K562 (cell line): ENCODE measurements around the gene PTPN7. TPM values are rescaled to one million over a fixed set of nuclear protein-coding genes. Genes with fewer than 3 reads are reported as not detected.

Source experiments
- NR3C1 ChIP-seq: sonication (generic); formaldehyde crosslinking; IDR thresholded peaks from 2 replicates; pipeline ENCODE4 v1.8.1; 2022; ENCODE audit warnings: missing genetic modification reagents
- POLR3A ChIP-seq: IDR thresholded peaks from 2 replicates; pipeline ENCODE4 v1.6.1; 2011; ENCODE audit warnings: borderline replicate concordance, mild to moderate bottlenecking, moderate library complexity; ENCODE audit not compliant: insufficient read length, insufficient read depth; ENCODE audit errors: extremely low read depth
- PTRF ChIP-seq: fragments of 450-650 bp; IDR thresholded peaks from 2 replicates; pipeline ENCODE4 v1.6.1; 2016; ENCODE audit warnings: mild to moderate bottlenecking, missing genetic modification characterization, missing compliant biosample characterization
- SAP30 ChIP-seq: fragments of 200-600 bp; sonication (generic); IDR thresholded peaks from 2 replicates; pipeline ENCODE4 v1.6.1; 2012; ENCODE audit warnings: borderline replicate concordance, low read depth, mild to moderate bottlenecking, moderate library complexity, low read length, control low read depth, inconsistent platforms; ENCODE audit not compliant: insufficient read depth, poor library complexity, severe bottlenecking
- TCF7L2 ChIP-seq: fragments of 150-350 bp; IDR thresholded peaks from 2 replicates; pipeline ENCODE4 v1.6.1; 2016; ENCODE audit warnings: low read depth, mild to moderate bottlenecking, low read length, moderate library complexity
- ZNF12 ChIP-seq: sonication (generic); formaldehyde crosslinking; IDR thresholded peaks from 2 replicates; pipeline ENCODE4 v1.4.0; 2020; ENCODE audit warnings: mild to moderate bottlenecking, missing genetic modification reagents
- polyA plus RNA-seq, 8 experiments: library from polyadenylated mRNA; depleted of rRNA in 4 of 8; stranded (reverse) in 5 of 8; unstranded in 3 of 8; fragments of >200 nt; fragmentation: Nextera tagmentation in 2 of 8; fragmentation: Illumina TruSeq in 1 of 8; extraction: Ambion mirVana in 2 of 8; extraction: Trizol in 1 of 8; gene quantifications; 2 replicates each; pipeline versions ENCODE4 v1.2.1 to v1.2.3, GENCODE V29; 2011 to 2014; ENCODE audit warnings: inconsistent platforms in 1 of 8, missing spikeins in 1 of 8
- total RNA-seq, 7 experiments: library from RNA; depleted of rRNA in 6 of 7; stranded (reverse); fragments of >200 nt in 6 of 7; fragmentation: Illumina TruSeq in 2 of 7; extraction: Trizol in 2 of 7; gene quantifications; 2 replicates each; pipeline versions ENCODE4 v1.2.1 to v1.2.3, GENCODE V29; 2011 to 2021; ENCODE audit warnings: low replicate concordance in 1 of 7
- TF ChIP-seq, protein P1 (sequence below): fragments of 250-450 bp; sonication (Bioruptor Pico); IDR thresholded peaks from 2 replicates; pipeline ENCODE4 v1.5.0; 2020; ENCODE audit warnings: mild to moderate bottlenecking, borderline replicate concordance
- TF ChIP-seq, protein P2 (sequence below): sonication (generic); formaldehyde crosslinking; IDR thresholded peaks from 2 replicates; pipeline ENCODE4 v1.8.1; 2023; ENCODE audit warnings: mild to moderate bottlenecking, missing genetic modification reagents
- TF ChIP-seq, protein P3 (sequence below): fragments of 450-650 bp; IDR thresholded peaks from 2 replicates; pipeline ENCODE4 v1.6.1; 2016
- TF ChIP-seq, protein P4 (sequence below): IDR thresholded peaks from 2 replicates; pipeline ENCODE4 v1.6.1; 2014; ENCODE audit warnings: antibody characterized with exemption
- TF ChIP-seq, protein P5 (sequence below): fragments of 150-350 bp; IDR thresholded peaks from 2 replicates; pipeline ENCODE4 v1.6.1; 2014; ENCODE audit warnings: low read depth, mild to moderate bottlenecking, low read length, borderline replicate concordance
- TF ChIP-seq, protein P6 (sequence below): sonication (generic); formaldehyde crosslinking; IDR thresholded peaks from 2 replicates; pipeline ENCODE4 v1.8.0; 2023; ENCODE audit warnings: mild to moderate bottlenecking, missing genetic modification reagents

The PTPN7 gene
- total and polyA plus RNA-seq, 9 of the 15 experiments (the other 6 are each of a cell fraction or from before 2014, with no cell fraction given): 18.7 to 144 (median 120) TPM

DNA sequence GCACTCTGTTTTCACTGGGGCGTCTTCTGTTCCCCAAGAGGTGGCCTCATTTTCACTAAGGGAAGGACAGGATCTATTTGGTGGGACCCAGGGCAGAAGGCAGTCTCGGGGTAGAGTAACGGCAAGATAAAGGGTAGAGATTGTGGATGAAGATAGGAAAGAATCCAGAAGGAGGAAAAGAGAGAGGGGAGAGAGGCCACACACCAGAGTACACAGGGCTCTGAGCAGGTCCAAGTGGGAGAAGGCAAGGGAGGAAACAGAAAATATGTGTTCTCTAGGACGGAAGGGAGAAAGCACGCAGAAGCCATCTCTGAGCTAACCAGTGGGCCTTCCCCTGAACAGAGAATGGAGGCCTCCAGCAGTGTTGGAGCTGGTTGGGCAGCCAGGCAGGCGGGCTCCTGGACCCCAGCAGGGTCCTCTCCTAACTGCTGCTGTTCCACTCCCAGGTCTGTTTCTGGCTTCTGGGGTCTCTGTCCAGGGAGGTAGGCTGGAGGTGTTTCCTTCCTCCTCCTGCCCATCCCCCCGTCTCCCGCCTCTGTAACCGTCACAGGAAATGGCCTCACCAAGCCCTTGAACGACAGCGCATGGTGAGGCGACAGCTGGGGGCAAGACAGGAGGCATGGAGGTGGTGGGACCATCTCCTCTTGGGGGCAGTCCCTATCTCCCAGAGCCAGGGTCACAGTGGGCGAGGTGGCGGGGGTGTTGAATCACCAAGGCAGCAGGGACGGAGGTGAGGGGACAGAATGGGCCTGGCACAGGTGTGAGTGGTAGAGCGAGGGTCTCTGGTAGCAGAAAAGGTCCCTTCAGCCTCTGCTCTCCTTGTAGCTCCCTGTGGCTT, 649 bp downstream of the PTPN7 start (continued):
- TF ChIP-seq, protein P1, sequence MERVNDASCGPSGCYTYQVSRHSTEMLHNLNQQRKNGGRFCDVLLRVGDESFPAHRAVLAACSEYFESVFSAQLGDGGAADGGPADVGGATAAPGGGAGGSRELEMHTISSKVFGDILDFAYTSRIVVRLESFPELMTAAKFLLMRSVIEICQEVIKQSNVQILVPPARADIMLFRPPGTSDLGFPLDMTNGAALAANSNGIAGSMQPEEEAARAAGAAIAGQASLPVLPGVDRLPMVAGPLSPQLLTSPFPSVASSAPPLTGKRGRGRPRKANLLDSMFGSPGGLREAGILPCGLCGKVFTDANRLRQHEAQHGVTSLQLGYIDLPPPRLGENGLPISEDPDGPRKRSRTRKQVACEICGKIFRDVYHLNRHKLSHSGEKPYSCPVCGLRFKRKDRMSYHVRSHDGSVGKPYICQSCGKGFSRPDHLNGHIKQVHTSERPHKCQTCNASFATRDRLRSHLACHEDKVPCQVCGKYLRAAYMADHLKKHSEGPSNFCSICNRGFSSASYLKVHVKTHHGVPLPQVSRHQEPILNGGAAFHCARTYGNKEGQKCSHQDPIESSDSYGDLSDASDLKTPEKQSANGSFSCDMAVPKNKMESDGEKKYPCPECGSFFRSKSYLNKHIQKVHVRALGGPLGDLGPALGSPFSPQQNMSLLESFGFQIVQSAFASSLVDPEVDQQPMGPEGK (CRISPR knock-in tag): peak; percentile 16; the same call in 1 of the 2 replicates
- TF ChIP-seq, protein P2, sequence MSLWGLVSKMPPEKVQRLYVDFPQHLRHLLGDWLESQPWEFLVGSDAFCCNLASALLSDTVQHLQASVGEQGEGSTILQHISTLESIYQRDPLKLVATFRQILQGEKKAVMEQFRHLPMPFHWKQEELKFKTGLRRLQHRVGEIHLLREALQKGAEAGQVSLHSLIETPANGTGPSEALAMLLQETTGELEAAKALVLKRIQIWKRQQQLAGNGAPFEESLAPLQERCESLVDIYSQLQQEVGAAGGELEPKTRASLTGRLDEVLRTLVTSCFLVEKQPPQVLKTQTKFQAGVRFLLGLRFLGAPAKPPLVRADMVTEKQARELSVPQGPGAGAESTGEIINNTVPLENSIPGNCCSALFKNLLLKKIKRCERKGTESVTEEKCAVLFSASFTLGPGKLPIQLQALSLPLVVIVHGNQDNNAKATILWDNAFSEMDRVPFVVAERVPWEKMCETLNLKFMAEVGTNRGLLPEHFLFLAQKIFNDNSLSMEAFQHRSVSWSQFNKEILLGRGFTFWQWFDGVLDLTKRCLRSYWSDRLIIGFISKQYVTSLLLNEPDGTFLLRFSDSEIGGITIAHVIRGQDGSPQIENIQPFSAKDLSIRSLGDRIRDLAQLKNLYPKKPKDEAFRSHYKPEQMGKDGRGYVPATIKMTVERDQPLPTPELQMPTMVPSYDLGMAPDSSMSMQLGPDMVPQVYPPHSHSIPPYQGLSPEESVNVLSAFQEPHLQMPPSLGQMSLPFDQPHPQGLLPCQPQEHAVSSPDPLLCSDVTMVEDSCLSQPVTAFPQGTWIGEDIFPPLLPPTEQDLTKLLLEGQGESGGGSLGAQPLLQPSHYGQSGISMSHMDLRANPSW: no peak
- TF ChIP-seq, protein P3, sequence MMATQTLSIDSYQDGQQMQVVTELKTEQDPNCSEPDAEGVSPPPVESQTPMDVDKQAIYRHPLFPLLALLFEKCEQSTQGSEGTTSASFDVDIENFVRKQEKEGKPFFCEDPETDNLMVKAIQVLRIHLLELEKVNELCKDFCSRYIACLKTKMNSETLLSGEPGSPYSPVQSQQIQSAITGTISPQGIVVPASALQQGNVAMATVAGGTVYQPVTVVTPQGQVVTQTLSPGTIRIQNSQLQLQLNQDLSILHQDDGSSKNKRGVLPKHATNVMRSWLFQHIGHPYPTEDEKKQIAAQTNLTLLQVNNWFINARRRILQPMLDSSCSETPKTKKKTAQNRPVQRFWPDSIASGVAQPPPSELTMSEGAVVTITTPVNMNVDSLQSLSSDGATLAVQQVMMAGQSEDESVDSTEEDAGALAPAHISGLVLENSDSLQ: peak; percentile 77
- TF ChIP-seq, protein P4, sequence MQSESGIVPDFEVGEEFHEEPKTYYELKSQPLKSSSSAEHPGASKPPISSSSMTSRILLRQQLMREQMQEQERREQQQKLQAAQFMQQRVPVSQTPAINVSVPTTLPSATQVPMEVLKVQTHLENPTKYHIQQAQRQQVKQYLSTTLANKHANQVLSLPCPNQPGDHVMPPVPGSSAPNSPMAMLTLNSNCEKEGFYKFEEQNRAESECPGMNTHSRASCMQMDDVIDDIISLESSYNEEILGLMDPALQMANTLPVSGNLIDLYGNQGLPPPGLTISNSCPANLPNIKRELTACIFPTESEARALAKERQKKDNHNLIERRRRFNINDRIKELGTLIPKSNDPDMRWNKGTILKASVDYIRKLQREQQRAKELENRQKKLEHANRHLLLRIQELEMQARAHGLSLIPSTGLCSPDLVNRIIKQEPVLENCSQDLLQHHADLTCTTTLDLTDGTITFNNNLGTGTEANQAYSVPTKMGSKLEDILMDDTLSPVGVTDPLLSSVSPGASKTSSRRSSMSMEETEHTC: no peak
- TF ChIP-seq POLR3A: no peak
- no peak for TF ChIP-seq TCF7L2
- no peak for TF ChIP-seq ZNF12
- TF ChIP-seq, protein P5, sequence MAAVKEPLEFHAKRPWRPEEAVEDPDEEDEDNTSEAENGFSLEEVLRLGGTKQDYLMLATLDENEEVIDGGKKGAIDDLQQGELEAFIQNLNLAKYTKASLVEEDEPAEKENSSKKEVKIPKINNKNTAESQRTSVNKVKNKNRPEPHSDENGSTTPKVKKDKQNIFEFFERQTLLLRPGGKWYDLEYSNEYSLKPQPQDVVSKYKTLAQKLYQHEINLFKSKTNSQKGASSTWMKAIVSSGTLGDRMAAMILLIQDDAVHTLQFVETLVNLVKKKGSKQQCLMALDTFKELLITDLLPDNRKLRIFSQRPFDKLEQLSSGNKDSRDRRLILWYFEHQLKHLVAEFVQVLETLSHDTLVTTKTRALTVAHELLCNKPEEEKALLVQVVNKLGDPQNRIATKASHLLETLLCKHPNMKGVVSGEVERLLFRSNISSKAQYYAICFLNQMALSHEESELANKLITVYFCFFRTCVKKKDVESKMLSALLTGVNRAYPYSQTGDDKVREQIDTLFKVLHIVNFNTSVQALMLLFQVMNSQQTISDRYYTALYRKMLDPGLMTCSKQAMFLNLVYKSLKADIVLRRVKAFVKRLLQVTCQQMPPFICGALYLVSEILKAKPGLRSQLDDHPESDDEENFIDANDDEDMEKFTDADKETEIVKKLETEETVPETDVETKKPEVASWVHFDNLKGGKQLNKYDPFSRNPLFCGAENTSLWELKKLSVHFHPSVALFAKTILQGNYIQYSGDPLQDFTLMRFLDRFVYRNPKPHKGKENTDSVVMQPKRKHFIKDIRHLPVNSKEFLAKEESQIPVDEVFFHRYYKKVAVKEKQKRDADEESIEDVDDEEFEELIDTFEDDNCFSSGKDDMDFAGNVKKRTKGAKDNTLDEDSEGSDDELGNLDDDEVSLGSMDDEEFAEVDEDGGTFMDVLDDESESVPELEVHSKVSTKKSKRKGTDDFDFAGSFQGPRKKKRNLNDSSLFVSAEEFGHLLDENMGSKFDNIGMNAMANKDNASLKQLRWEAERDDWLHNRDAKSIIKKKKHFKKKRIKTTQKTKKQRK: no peak
- TF ChIP-seq, protein P6, sequence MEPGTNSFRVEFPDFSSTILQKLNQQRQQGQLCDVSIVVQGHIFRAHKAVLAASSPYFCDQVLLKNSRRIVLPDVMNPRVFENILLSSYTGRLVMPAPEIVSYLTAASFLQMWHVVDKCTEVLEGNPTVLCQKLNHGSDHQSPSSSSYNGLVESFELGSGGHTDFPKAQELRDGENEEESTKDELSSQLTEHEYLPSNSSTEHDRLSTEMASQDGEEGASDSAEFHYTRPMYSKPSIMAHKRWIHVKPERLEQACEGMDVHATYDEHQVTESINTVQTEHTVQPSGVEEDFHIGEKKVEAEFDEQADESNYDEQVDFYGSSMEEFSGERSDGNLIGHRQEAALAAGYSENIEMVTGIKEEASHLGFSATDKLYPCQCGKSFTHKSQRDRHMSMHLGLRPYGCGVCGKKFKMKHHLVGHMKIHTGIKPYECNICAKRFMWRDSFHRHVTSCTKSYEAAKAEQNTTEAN: no peak
- TF ChIP-seq PTRF (tag): peak; percentile 35; the same call in 1 of the 2 replicates
- TF ChIP-seq SAP30: peak; percentile 26
- TF ChIP-seq NR3C1 (CRISPR knock-in tag): peak; percentile 50; the same call in 1 of the 2 replicates
